ENCODE results near the gene PSME3IP1.

- TF ChIP-seq, protein P1, sequence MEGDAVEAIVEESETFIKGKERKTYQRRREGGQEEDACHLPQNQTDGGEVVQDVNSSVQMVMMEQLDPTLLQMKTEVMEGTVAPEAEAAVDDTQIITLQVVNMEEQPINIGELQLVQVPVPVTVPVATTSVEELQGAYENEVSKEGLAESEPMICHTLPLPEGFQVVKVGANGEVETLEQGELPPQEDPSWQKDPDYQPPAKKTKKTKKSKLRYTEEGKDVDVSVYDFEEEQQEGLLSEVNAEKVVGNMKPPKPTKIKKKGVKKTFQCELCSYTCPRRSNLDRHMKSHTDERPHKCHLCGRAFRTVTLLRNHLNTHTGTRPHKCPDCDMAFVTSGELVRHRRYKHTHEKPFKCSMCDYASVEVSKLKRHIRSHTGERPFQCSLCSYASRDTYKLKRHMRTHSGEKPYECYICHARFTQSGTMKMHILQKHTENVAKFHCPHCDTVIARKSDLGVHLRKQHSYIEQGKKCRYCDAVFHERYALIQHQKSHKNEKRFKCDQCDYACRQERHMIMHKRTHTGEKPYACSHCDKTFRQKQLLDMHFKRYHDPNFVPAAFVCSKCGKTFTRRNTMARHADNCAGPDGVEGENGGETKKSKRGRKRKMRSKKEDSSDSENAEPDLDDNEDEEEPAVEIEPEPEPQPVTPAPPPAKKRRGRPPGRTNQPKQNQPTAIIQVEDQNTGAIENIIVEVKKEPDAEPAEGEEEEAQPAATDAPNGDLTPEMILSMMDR (IDR thresholded peaks at IDR 0.05): no peak
- TF ChIP-seq POLR2A (IDR thresholded peaks at IDR 0.05): no peak
These were observed 30.0 kb downstream of the PSME3IP1 start for GRCh38 chr16:57155702-57156350.

Measured in breast epithelium (tissue), 3 donors.